Right forelimb (tissue), 1 donor: ENCODE results near the gene CLHC1.
"Not testable (repeated sequence)": the region's sequence is repeated elsewhere in the genome, so short reads cannot be mapped to it uniquely, and the experiment has no call there.

ENCODE experiments used
- DNase-seq: peaks from one replicate; pipeline ENCODE4 v3.0.0-alpha.2; 2018

The CLHC1 gene

GRCh38 chr2:55231546-55232083 is 478 bp downstream of the CLHC1 start:
- DNase-seq = no peak

- DNase-seq = no peak
Observed at GRCh38 chr2:55230551-55230950, 1.5 kb downstream of the CLHC1 start.

- no peak for DNase-seq
Observed at GRCh38 chr2:55229221-55229620, 2.9 kb downstream of the CLHC1 start.

- no peak for DNase-seq
Observed at GRCh38 chr2:55228226-55228563, 3.9 kb downstream of the CLHC1 start.

- not testable (repeated sequence) for DNase-seq
Observed at GRCh38 chr2:55227437-55228225, 4.5 kb downstream of the CLHC1 start.

GRCh38 chr2:55225481-55226020 is 6.5 kb downstream of the CLHC1 start:
- no peak for DNase-seq

- no peak for DNase-seq
Observed at GRCh38 chr2:55224761-55225261, 7.3 kb downstream of the CLHC1 start.

- no peak for DNase-seq
Observed at GRCh38 chr2:55223958-55224760, 7.9 kb downstream of the CLHC1 start.

- DNase-seq = no peak
Observed at GRCh38 chr2:55213822-55214221, 18.3 kb downstream of the CLHC1 start.

- no peak for DNase-seq
Observed at GRCh38 chr2:55204950-55205349, 27.1 kb downstream of the CLHC1 start.

- no peak for DNase-seq
Observed at GRCh38 chr2:55204536-55204935, 27.6 kb downstream of the CLHC1 start.

GRCh38 chr2:55200416-55200815 is 31.7 kb downstream of the CLHC1 start:
- DNase-seq = no peak

GRCh38 chr2:55196526-55196925 is 35.6 kb downstream of the CLHC1 start:
- DNase-seq = no peak

- DNase-seq = not testable (repeated sequence)
Observed at GRCh38 chr2:55191888-55192287, 40.2 kb downstream of the CLHC1 start.

GRCh38 chr2:55186837-55187236 is 45.3 kb downstream of the CLHC1 start:
- DNase-seq = not testable (repeated sequence)

- no peak for DNase-seq
Observed at GRCh38 chr2:55180374-55180773, 51.7 kb downstream of the CLHC1 start.

GRCh38 chr2:55176094-55176415 is 56.0 kb downstream of the CLHC1 start:
- DNase-seq = no peak

GRCh38 chr2:55175254-55176093 is 56.6 kb downstream of the CLHC1 start:
- no peak for DNase-seq

- no peak for DNase-seq
Observed at GRCh38 chr2:55173438-55174054, 58.5 kb downstream of the CLHC1 start.

- no peak for DNase-seq
Observed at GRCh38 chr2:55169915-55170314, 62.2 kb downstream of the CLHC1 start.

- DNase-seq = no peak
Observed at GRCh38 chr2:55169359-55169758, 62.7 kb downstream of the CLHC1 start.
